ENCODE data around the gene CAPN15. TPM values are rescaled to one million over a fixed set of nuclear protein-coding genes. Genes with fewer than 3 reads are reported as not detected.
A peak's percentile ranks its signal among the peaks of the same experiment; 100 is the strongest.

CAPN15 gene
- polyA plus RNA-seq, 3 donors = 3.4 to 42.6 (median 3.9) TPM

- no peak overlapping the region for H3K4me3 Mint-ChIP-seq
- intact Hi-C loops (cut with micrococcal nuclease) = loop anchor here (5.0 kb wide), 2 partner anchors 35 to 85 kb away; no protein-coding TSS in a partner anchor
- peaks cover 3 to 8% of the 10 kb centered on the region in 2 donors for H3K36me3 Mint-ChIP-seq
- Histone ChIP-seq H2AFZ (ENCODE audit: insufficient read depth, low read depth, low read length, poor library complexity, severe bottlenecking) (no peak overlapping the region), H3K27me3 (ENCODE audit: control insufficient read depth in 2 of 2, insufficient read depth in 2 of 2, low read length in 2 of 2) (no peaks in the 10 kb centered on the region), H3K36me3 (replicated peaks in 1 of 2; ENCODE audit: control insufficient read depth in 1 of 2, insufficient read depth in 2 of 2, low read length in 2 of 2) (peaks cover 11 to 13% of the 10 kb centered on the region in 2 donors), H3K9me3 (replicated peaks in 1 of 2; ENCODE audit: control insufficient read depth in 1 of 2, insufficient read depth in 1 of 2, low read length in 2 of 2) (no peaks in the 10 kb centered on the region), H3K4me3 (replicated peaks in 1 of 3; ENCODE audit: low read depth in 2 of 3, low read length in 3 of 3) (no peak overlapping the region), H3K27ac (ENCODE audit: low read depth in 1 of 2, low read length in 2 of 2) (no peak overlapping the region), H3K79me2 (ENCODE audit: insufficient read depth, low read length) (peaks cover 2% of the 10 kb centered on the region), H3K9ac (ENCODE audit: insufficient read depth, low read length, poor library complexity, severe bottlenecking) (no peak overlapping the region), H3K4me1 (ENCODE audit: control insufficient read depth in 1 of 2, insufficient read depth in 2 of 2, low read length in 2 of 2) (no peaks in the 10 kb centered on the region), H3K4me2 (replicated peaks; ENCODE audit: extremely low read depth, low read length, poor library complexity, severe bottlenecking) (no peak overlapping the region), H4K20me1 (ENCODE audit: insufficient read depth, low read length) (no peaks in the 10 kb centered on the region)
- no peak for TF ChIP-seq CTCF (IDR thresholded peaks at IDR 0.05)
- no peak for DNase-seq
- no peaks in the 10 kb centered on the region for H3K9me3 Mint-ChIP-seq
- peaks cover 0 to 2% (median 0%) of the 10 kb centered on the region in 3 donors for H3K27me3 Mint-ChIP-seq (ENCODE audit: low read depth in 3 of 3)
- 49% methylated on average over 2 of the region's 8 CpGs for WGBS (ENCODE audit: insufficient coverage)
- H3K4me1 Mint-ChIP-seq = peaks cover 2% of the 10 kb centered on the region
- peak overlapping the region in 1 of 7 donors; percentile 57 for H3K27ac Mint-ChIP-seq
These were observed 49.3 kb downstream of the CAPN15 start for GRCh38 chr16:576823-577201.

GRCh38 chr16:577796-578195 is 50.3 kb downstream of the CAPN15 start:
- Histone ChIP-seq H3K27me3 (ENCODE audit: control insufficient read depth in 2 of 2, insufficient read depth in 2 of 2, low read length in 2 of 2) (no peaks in the 10 kb centered on the region), H3K36me3 (replicated peaks in 1 of 2; ENCODE audit: control insufficient read depth in 1 of 2, insufficient read depth in 2 of 2, low read length in 2 of 2) (peaks cover 11 to 13% of the 10 kb centered on the region in 2 donors), H3K4me2 (replicated peaks; ENCODE audit: extremely low read depth, low read length, poor library complexity, severe bottlenecking) (no peak overlapping the region), H3K27ac (ENCODE audit: low read depth in 1 of 2, low read length in 2 of 2) (no peak overlapping the region), H3K9ac (ENCODE audit: insufficient read depth, low read length, poor library complexity, severe bottlenecking) (no peak overlapping the region), H3K79me2 (ENCODE audit: insufficient read depth, low read length) (no peaks in the 10 kb centered on the region), H2AFZ (ENCODE audit: insufficient read depth, low read depth, low read length, poor library complexity, severe bottlenecking) (no peak overlapping the region), H4K20me1 (ENCODE audit: insufficient read depth, low read length) (no peaks in the 10 kb centered on the region), H3K4me1 (ENCODE audit: control insufficient read depth in 1 of 2, insufficient read depth in 2 of 2, low read length in 2 of 2) (no peaks in the 10 kb centered on the region), H3K4me3 (replicated peaks in 1 of 3; ENCODE audit: low read depth in 2 of 3, low read length in 3 of 3) (no peak overlapping the region), H3K9me3 (replicated peaks in 1 of 2; ENCODE audit: control insufficient read depth in 1 of 2, insufficient read depth in 1 of 2, low read length in 2 of 2) (no peaks in the 10 kb centered on the region)
- Mint-ChIP-seq H3K36me3 (peaks cover 0 to 5% of the 10 kb centered on the region in 2 donors), H3K27me3 (ENCODE audit: low read depth in 3 of 3) (no peaks in the 10 kb centered on the region), H3K4me3 (no peak overlapping the region), H3K4me1 (peaks cover 2% of the 10 kb centered on the region), H3K27ac (no peak overlapping the region), H3K9me3 (no peaks in the 10 kb centered on the region)
- 97% methylated on average over 11 of the region's 13 CpGs for WGBS (ENCODE audit: insufficient coverage)
- no peak for DNase-seq
- no peak for TF ChIP-seq CTCF (IDR thresholded peaks at IDR 0.05)
- intact Hi-C loops (cut with micrococcal nuclease) = loop anchor here (2.0 to 5.0 kb wide), 3 partner anchors 33 to 85 kb away; no protein-coding TSS in a partner anchor

All from CD14-positive monocyte (primary cell).